ENCODE results near the gene TRIM50. TPM values are rescaled to one million over a fixed set of nuclear protein-coding genes. Genes with fewer than 3 reads are reported as not detected.

TRIM50 gene
- total and polyA plus RNA-seq, 2 experiments from 2014 or later: not detected

GRCh38 chr7:73338321-73338720 lies 10.4 kb upstream of the TRIM50 start:
- H2AFZ ChIP-seq: no peak overlapping the region
- no peaks in the 10 kb centered on the region for H3K79me2 ChIP-seq (ENCODE audit: insufficient read depth)
- no peaks in the 10 kb centered on the region for H4K20me1 ChIP-seq (ENCODE audit: insufficient read depth)
- TF ChIP-seq EZH2 (IDR thresholded peaks at IDR 0.05; ENCODE audit: insufficient read depth, poor library complexity, severe bottlenecking) (no peak), EZH2phosphoT487 (IDR thresholded peaks at IDR 0.05; ENCODE audit: insufficient read depth, low read depth) (no peak)
- no peaks in the 10 kb centered on the region for H3F3A ChIP-seq (ENCODE audit: insufficient read depth)
- no peaks in the 10 kb centered on the region for H3K9me3 ChIP-seq (ENCODE audit: low read depth)
- H3K9ac ChIP-seq: no peak overlapping the region
- H3K36me3 ChIP-seq (ENCODE audit: low read depth): no peaks in the 10 kb centered on the region
- 34 to 35% methylated on average over 10 of the region's 10 CpGs for WGBS, 2 experiments (ENCODE audit: low coverage in 1 of 2, low lambda C conversion rate in 2 of 2, missing lambda C conversion rate in 2 of 2)
- in situ Hi-C loops (cut with MboI): no loop called here
- no peak overlapping the region for H3K4me3 ChIP-seq
- no peak overlapping the region for H3K4me2 ChIP-seq (ENCODE audit: unreplicated experiment)
- H3K27me3 ChIP-seq (replicated peaks; ENCODE audit: insufficient read depth): peaks cover 55% of the 10 kb centered on the region
- H3K27ac ChIP-seq: no peak overlapping the region
- no peak for DNase-seq
- no peaks in the 10 kb centered on the region for H3K9me2 ChIP-seq (ENCODE audit: insufficient read depth)
- H3K4me1 ChIP-seq (ENCODE audit: insufficient read depth): no peaks in the 10 kb centered on the region

- Histone ChIP-seq H3K36me3 (ENCODE audit: low read depth) (no peaks in the 10 kb centered on the region), H3K9ac (no peak overlapping the region), H3K4me2 (ENCODE audit: unreplicated experiment) (no peak overlapping the region), H3K4me3 (no peak overlapping the region), H3K4me1 (ENCODE audit: insufficient read depth) (no peaks in the 10 kb centered on the region), H3F3A (ENCODE audit: insufficient read depth) (no peaks in the 10 kb centered on the region), H3K27ac (no peak overlapping the region), H3K9me3 (ENCODE audit: low read depth) (no peaks in the 10 kb centered on the region), H3K27me3 (replicated peaks; ENCODE audit: insufficient read depth) (peaks cover 43% of the 10 kb centered on the region), H3K79me2 (ENCODE audit: insufficient read depth) (no peaks in the 10 kb centered on the region), H3K9me2 (ENCODE audit: insufficient read depth) (no peaks in the 10 kb centered on the region), H4K20me1 (ENCODE audit: insufficient read depth) (no peaks in the 10 kb centered on the region), H2AFZ (no peak overlapping the region)
- TF ChIP-seq EZH2phosphoT487 (IDR thresholded peaks at IDR 0.05; ENCODE audit: insufficient read depth, low read depth) (no peak), EZH2 (IDR thresholded peaks at IDR 0.05; ENCODE audit: insufficient read depth, poor library complexity, severe bottlenecking) (no peak)
- no peak for DNase-seq
- in situ Hi-C loops (cut with MboI): no loop called here
- 22 to 32% methylated on average over 5 to 6 of the region's 6 CpGs for WGBS, 2 experiments (ENCODE audit: low coverage in 1 of 2, low lambda C conversion rate in 2 of 2, missing lambda C conversion rate in 2 of 2)
These were observed 4.6 kb upstream of the TRIM50 start for GRCh38 chr7:73332447-73332846.

DNA sequence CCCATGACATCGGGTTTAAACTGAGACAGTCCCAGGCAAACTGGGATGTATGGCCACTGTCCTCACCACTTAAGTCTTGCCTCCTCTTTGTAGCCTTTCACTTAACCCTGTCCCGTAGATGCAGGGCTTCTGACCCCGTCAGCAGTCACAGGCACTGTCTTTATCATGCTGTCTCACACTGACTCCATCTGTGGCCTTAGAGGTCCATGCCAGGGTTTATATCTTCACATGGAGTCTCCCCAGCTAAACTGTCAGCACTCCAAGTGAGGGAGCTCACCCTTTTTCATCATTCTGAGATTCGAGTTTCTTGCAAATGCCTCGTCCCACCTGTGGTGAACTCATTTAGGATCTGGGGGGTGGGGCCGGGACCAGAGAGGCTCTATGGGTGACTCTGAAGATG lies 2.9 kb upstream of the TRIM50 start:
- Histone ChIP-seq H3K4me2 (ENCODE audit: unreplicated experiment) (no peak overlapping the region), H3K9me2 (ENCODE audit: insufficient read depth) (no peaks in the 10 kb centered on the region), H3K27ac (no peak overlapping the region), H3K4me1 (ENCODE audit: insufficient read depth) (no peaks in the 10 kb centered on the region), H3K9ac (no peak overlapping the region), H3K4me3 (no peak overlapping the region), H3K9me3 (ENCODE audit: low read depth) (no peaks in the 10 kb centered on the region), H4K20me1 (ENCODE audit: insufficient read depth) (no peaks in the 10 kb centered on the region), H2AFZ (no peak overlapping the region), H3K27me3 (replicated peaks; ENCODE audit: insufficient read depth) (peaks cover 40% of the 10 kb centered on the region), H3K36me3 (ENCODE audit: low read depth) (no peaks in the 10 kb centered on the region), H3K79me2 (ENCODE audit: insufficient read depth) (no peaks in the 10 kb centered on the region), H3F3A (ENCODE audit: insufficient read depth) (no peaks in the 10 kb centered on the region)
- in situ Hi-C loops (cut with MboI): no loop called here
- 43 to 44% methylated on average over 6 of the region's 6 CpGs for WGBS, 2 experiments (ENCODE audit: low coverage in 1 of 2, low lambda C conversion rate in 2 of 2, missing lambda C conversion rate in 2 of 2)
- TF ChIP-seq EZH2phosphoT487 (IDR thresholded peaks at IDR 0.05; ENCODE audit: insufficient read depth, low read depth) (no peak), EZH2 (IDR thresholded peaks at IDR 0.05; ENCODE audit: insufficient read depth, poor library complexity, severe bottlenecking) (no peak)
- DNase-seq: no peak

- Histone ChIP-seq H3K27me3 (replicated peaks; ENCODE audit: insufficient read depth) (peaks cover 34% of the 10 kb centered on the region), H4K20me1 (ENCODE audit: insufficient read depth) (no peaks in the 10 kb centered on the region), H3K9me3 (ENCODE audit: low read depth) (no peaks in the 10 kb centered on the region), H3K4me1 (ENCODE audit: insufficient read depth) (no peaks in the 10 kb centered on the region), H3F3A (ENCODE audit: insufficient read depth) (no peaks in the 10 kb centered on the region), H3K79me2 (ENCODE audit: insufficient read depth) (no peaks in the 10 kb centered on the region), H2AFZ (no peak overlapping the region), H3K36me3 (ENCODE audit: low read depth) (no peaks in the 10 kb centered on the region), H3K27ac (no peak overlapping the region), H3K4me3 (no peak overlapping the region), H3K4me2 (ENCODE audit: unreplicated experiment) (no peak overlapping the region), H3K9me2 (ENCODE audit: insufficient read depth) (no peaks in the 10 kb centered on the region), H3K9ac (no peak overlapping the region)
- DNase-seq: peak; percentile 36
- TF ChIP-seq EZH2 (IDR thresholded peaks at IDR 0.05; ENCODE audit: insufficient read depth, poor library complexity, severe bottlenecking) (no peak), EZH2phosphoT487 (IDR thresholded peaks at IDR 0.05; ENCODE audit: insufficient read depth, low read depth) (no peak)
- 39 to 41% methylated on average over 11 of the region's 11 CpGs for WGBS, 2 experiments (ENCODE audit: low coverage in 1 of 2, low lambda C conversion rate in 2 of 2, missing lambda C conversion rate in 2 of 2)
- in situ Hi-C loops (cut with MboI): no loop called here
These were observed 2.1 kb upstream of the TRIM50 start for GRCh38 chr7:73329861-73330581.

All from GM23248 (cell line).